GM23338 (cell line): Measurements from ENCODE around the gene ENC1. TPM values are rescaled to one million over a fixed set of nuclear protein-coding genes. Genes with fewer than 3 reads are reported as not detected.

ENCODE experiments used
- ATAC-seq: fragments of 200-7000 bp; cut with Tn5 transposase; 3 replicates; pipeline ENCODE4 v1.9.1; 2020
- DNase-seq: peaks from one replicate; pipeline ENCODE4 v3.0.0-alpha.2; 2015; ENCODE audit warnings: low spot score
- H2AFZ ChIP-seq: fragments of 200-600 bp; sonication (generic); 2 replicates; pipeline ENCODE4 v1.8.0; 2016; ENCODE audit warnings: antibody characterized with exemption, mild to moderate bottlenecking, moderate library complexity
- H3F3A ChIP-seq: fragments of 200-600 bp; sonication (generic); replicated peaks from 2 replicates; pipeline ENCODE4 v1.8.0; 2017; ENCODE audit warnings: antibody characterized with exemption, mixed run types, low read depth
- H3K27ac ChIP-seq: fragments of 200-600 bp; sonication (generic); 2 replicates; pipeline ENCODE4 v1.6.1; 2016; ENCODE audit warnings: low read depth
- H3K27me3 ChIP-seq: fragments of 200-600 bp; sonication (generic); 2 replicates; pipeline ENCODE4 v1.8.0; 2016; ENCODE audit warnings: mild to moderate bottlenecking, mixed run types, moderate library complexity; ENCODE audit not compliant: insufficient read depth
- H3K36me3 ChIP-seq: fragments of 200-600 bp; sonication (generic); 2 replicates; pipeline ENCODE4 v1.8.0; 2016; ENCODE audit warnings: mild to moderate bottlenecking; ENCODE audit not compliant: insufficient read depth
- H3K4me1 ChIP-seq: fragments of 200-600 bp; sonication (generic); 2 replicates; pipeline ENCODE4 v1.8.0; 2016; ENCODE audit warnings: mild to moderate bottlenecking, moderate library complexity; ENCODE audit not compliant: insufficient read depth
- H3K4me2 ChIP-seq: fragments of 200-600 bp; sonication (generic); 2 replicates; pipeline ENCODE4 v1.7.1; 2017; ENCODE audit warnings: mixed run types
- H3K4me3 ChIP-seq: fragments of 200-600 bp; sonication (generic); 2 replicates; pipeline ENCODE4 v1.6.1; 2016; ENCODE audit warnings: mixed run types
- H3K79me2 ChIP-seq: fragments of 200-600 bp; sonication (generic); replicated peaks from 2 replicates; pipeline ENCODE4 v1.8.0; 2017; ENCODE audit warnings: mild to moderate bottlenecking; ENCODE audit not compliant: insufficient read depth
- H3K9me2 ChIP-seq: fragments of 200-600 bp; sonication (generic); 2 replicates; pipeline ENCODE4 v1.8.0; 2017; ENCODE audit not compliant: insufficient read depth
- H4K20me1 ChIP-seq: fragments of 200-600 bp; sonication (generic); replicated peaks from 2 replicates; pipeline ENCODE4 v1.8.0; 2017; ENCODE audit warnings: mild to moderate bottlenecking; ENCODE audit not compliant: insufficient read depth
- H3K27ac Mint-ChIP-seq: 2 replicates; pipeline ENCODE4 v1.8.0; 2020; ENCODE audit warnings: inconsistent platforms, mild to moderate bottlenecking, moderate library complexity, mixed read lengths
- H3K27me3 Mint-ChIP-seq: 3 replicates; pipeline ENCODE4 v1.8.0; 2022; ENCODE audit warnings: low read depth, mild to moderate bottlenecking, moderate library complexity, mixed read lengths, inconsistent platforms; ENCODE audit not compliant: insufficient read depth, poor library complexity
- H3K36me3 Mint-ChIP-seq: 3 replicates; pipeline ENCODE4 v1.8.0; 2021; ENCODE audit warnings: low read depth, mild to moderate bottlenecking, inconsistent platforms, moderate library complexity, mixed read lengths
- H3K4me1 Mint-ChIP-seq: 3 replicates; pipeline ENCODE4 v1.8.0; 2020; ENCODE audit warnings: mild to moderate bottlenecking, inconsistent platforms, mixed read lengths
- H3K4me3 Mint-ChIP-seq: 3 replicates; pipeline ENCODE4 v1.8.0; 2021; ENCODE audit warnings: moderate library complexity, mild to moderate bottlenecking, inconsistent platforms, mixed read lengths
- H3K9me3 Mint-ChIP-seq: 3 replicates; pipeline ENCODE4 v1.8.0; 2020; ENCODE audit warnings: moderate library complexity, mild to moderate bottlenecking, inconsistent platforms, mixed read lengths
- CREB1 ChIP-seq: fragments of 250-450 bp; sonication (Bioruptor Pico); IDR thresholded peaks from 2 replicates; pipeline ENCODE4 v1.5.0; 2020; ENCODE audit warnings: low read depth, mild to moderate bottlenecking, moderate library complexity
- ETS1 ChIP-seq: IDR thresholded peaks from 2 replicates; pipeline ENCODE4 v1.6.1; 2016; ENCODE audit warnings: antibody characterized with exemption
- EZH2 ChIP-seq: fragments of 200-600 bp; sonication (generic); IDR thresholded peaks from one replicate; pipeline ENCODE4 v1.8.0; 2017; ENCODE audit warnings: antibody characterized with exemption, mild to moderate bottlenecking, low read depth; ENCODE audit not compliant: unreplicated experiment
- EZH2phosphoT487 ChIP-seq: fragments of 200-600 bp; sonication (generic); IDR thresholded peaks from one replicate; pipeline ENCODE4 v1.8.1; 2018; ENCODE audit warnings: antibody characterized with exemption; ENCODE audit not compliant: unreplicated experiment
- JUNB ChIP-seq: IDR thresholded peaks from one replicate; pipeline ENCODE4 v1.6.1; 2016; ENCODE audit warnings: antibody characterized with exemption; ENCODE audit not compliant: unreplicated experiment
- NANOG ChIP-seq: IDR thresholded peaks from 2 replicates; pipeline ENCODE4 v1.6.1; 2016; ENCODE audit warnings: antibody characterized with exemption, borderline replicate concordance
- POLR2AphosphoS5 ChIP-seq: IDR thresholded peaks from 2 replicates; pipeline ENCODE4 v1.6.1; 2016; ENCODE audit warnings: antibody characterized with exemption, low read depth
- STAT1 ChIP-seq: IDR thresholded peaks from one replicate; pipeline ENCODE4 v1.6.1; 2016; ENCODE audit warnings: antibody characterized with exemption; ENCODE audit not compliant: unreplicated experiment
- ZNF114 ChIP-seq: fragments of 250-450 bp; sonication (Bioruptor Pico); IDR thresholded peaks from 2 replicates; pipeline ENCODE4 v1.5.0; 2020; ENCODE audit warnings: mild to moderate bottlenecking, moderate library complexity
- ZNF331 ChIP-seq: fragments of 250-450 bp; sonication (Bioruptor Pico); IDR thresholded peaks from 2 replicates; pipeline ENCODE4 v1.5.0; 2020; ENCODE audit warnings: low read depth, mild to moderate bottlenecking, moderate library complexity
- ZNF462 ChIP-seq: fragments of 250-450 bp; sonication (Bioruptor Pico); IDR thresholded peaks from 2 replicates; pipeline ENCODE4 v1.5.0; 2020; ENCODE audit warnings: mild to moderate bottlenecking, moderate library complexity
- polyA plus RNA-seq: library from polyadenylated mRNA; unstranded; fragments of >200 nt; fragmentation: Nextera tagmentation; extraction: Ambion mirVana; gene quantifications from 2 replicates; pipeline ENCODE4 v1.2.1, GENCODE V29; 2016
- total RNA-seq: library from RNA; depleted of rRNA; stranded (reverse); fragments of >200 nt; shearing (Covaris generic); gene quantifications from 2 replicates; pipeline ENCODE4 v1.2.3, GENCODE V29; 2014
- TF ChIP-seq, protein P1 (sequence below), 2 experiments: fragments of 200-600 bp in 1 of 2; sonication (generic) in 1 of 2; conservative IDR thresholded peaks; 2 replicates each; pipeline versions ENCODE4 v1.5.1 to v1.6.1; 2016 to 2017; ENCODE audit warnings: antibody characterized with exemption in 2 of 2, low read depth in 2 of 2, mild to moderate bottlenecking in 2 of 2, moderate library complexity in 1 of 2
- TF ChIP-seq, protein P2 (sequence below): IDR thresholded peaks from one replicate; pipeline ENCODE4 v1.6.1; 2018; ENCODE audit warnings: antibody characterized with exemption; ENCODE audit not compliant: unreplicated experiment

ENC1 gene
- total and polyA plus RNA-seq, 2 experiments from 2014 or later = 8.2 to 27.9 TPM

GRCh38 chr5:74617202-74617601 is 23.3 kb downstream of the ENC1 start:
- Mint-ChIP-seq H3K4me1 (peaks cover 26% of the 10 kb centered on the region), H3K4me3 (no peak overlapping the region), H3K36me3 (no peaks in the 10 kb centered on the region), H3K27me3 (peaks cover 3% of the 10 kb centered on the region), H3K9me3 (peaks cover 7% of the 10 kb centered on the region; the same call in 2 of the 3 replicates), H3K27ac (no peak overlapping the region)
- H3K4me1 ChIP-seq = peaks cover 11% of the 10 kb centered on the region
- no peaks in the 10 kb centered on the region for H3K36me3 ChIP-seq
- no peaks in the 10 kb centered on the region for H3F3A ChIP-seq
- no peak overlapping the region for H3K27ac ChIP-seq
- H2AFZ ChIP-seq = no peak overlapping the region
- H3K27me3 ChIP-seq = no peaks in the 10 kb centered on the region
- H3K4me2 ChIP-seq = no peak overlapping the region
- TF ChIP-seq STAT1 (no peak), ZNF462 (no peak), POLR2AphosphoS5 (no peak), NANOG (no peak), EZH2 (no peak), ETS1 (no peak), ZNF331 (CRISPR knock-in tag) (no peak), ZNF114 (CRISPR knock-in tag) (no peak), EZH2phosphoT487 (no peak), JUNB (no peak), CREB1 (no peak)
- TF ChIP-seq, protein P1, sequence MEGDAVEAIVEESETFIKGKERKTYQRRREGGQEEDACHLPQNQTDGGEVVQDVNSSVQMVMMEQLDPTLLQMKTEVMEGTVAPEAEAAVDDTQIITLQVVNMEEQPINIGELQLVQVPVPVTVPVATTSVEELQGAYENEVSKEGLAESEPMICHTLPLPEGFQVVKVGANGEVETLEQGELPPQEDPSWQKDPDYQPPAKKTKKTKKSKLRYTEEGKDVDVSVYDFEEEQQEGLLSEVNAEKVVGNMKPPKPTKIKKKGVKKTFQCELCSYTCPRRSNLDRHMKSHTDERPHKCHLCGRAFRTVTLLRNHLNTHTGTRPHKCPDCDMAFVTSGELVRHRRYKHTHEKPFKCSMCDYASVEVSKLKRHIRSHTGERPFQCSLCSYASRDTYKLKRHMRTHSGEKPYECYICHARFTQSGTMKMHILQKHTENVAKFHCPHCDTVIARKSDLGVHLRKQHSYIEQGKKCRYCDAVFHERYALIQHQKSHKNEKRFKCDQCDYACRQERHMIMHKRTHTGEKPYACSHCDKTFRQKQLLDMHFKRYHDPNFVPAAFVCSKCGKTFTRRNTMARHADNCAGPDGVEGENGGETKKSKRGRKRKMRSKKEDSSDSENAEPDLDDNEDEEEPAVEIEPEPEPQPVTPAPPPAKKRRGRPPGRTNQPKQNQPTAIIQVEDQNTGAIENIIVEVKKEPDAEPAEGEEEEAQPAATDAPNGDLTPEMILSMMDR (conservative IDR thresholded peaks at IDR 0.05; ENCODE audit: low read depth in 2 of 2) = no peak
- TF ChIP-seq, protein P2, sequence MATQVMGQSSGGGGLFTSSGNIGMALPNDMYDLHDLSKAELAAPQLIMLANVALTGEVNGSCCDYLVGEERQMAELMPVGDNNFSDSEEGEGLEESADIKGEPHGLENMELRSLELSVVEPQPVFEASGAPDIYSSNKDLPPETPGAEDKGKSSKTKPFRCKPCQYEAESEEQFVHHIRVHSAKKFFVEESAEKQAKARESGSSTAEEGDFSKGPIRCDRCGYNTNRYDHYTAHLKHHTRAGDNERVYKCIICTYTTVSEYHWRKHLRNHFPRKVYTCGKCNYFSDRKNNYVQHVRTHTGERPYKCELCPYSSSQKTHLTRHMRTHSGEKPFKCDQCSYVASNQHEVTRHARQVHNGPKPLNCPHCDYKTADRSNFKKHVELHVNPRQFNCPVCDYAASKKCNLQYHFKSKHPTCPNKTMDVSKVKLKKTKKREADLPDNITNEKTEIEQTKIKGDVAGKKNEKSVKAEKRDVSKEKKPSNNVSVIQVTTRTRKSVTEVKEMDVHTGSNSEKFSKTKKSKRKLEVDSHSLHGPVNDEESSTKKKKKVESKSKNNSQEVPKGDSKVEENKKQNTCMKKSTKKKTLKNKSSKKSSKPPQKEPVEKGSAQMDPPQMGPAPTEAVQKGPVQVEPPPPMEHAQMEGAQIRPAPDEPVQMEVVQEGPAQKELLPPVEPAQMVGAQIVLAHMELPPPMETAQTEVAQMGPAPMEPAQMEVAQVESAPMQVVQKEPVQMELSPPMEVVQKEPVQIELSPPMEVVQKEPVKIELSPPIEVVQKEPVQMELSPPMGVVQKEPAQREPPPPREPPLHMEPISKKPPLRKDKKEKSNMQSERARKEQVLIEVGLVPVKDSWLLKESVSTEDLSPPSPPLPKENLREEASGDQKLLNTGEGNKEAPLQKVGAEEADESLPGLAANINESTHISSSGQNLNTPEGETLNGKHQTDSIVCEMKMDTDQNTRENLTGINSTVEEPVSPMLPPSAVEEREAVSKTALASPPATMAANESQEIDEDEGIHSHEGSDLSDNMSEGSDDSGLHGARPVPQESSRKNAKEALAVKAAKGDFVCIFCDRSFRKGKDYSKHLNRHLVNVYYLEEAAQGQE = no peak
- H3K79me2 ChIP-seq = no peaks in the 10 kb centered on the region
- H4K20me1 ChIP-seq = no peaks in the 10 kb centered on the region
- ATAC-seq (no peak), DNase-seq (no peak)
- no peak overlapping the region for H3K4me3 ChIP-seq
- no peaks in the 10 kb centered on the region for H3K9me2 ChIP-seq
